Adrenal gland (tissue), 5 donors: ENCODE measurements around the gene SLC25A31.

Experiments
- CTCF ChIP-seq, 6 experiments: fragments of 450-650 bp in 4 of 6; fragments of 200-600 bp in 2 of 6; sonication (generic) in 1 of 6; IDR thresholded peaks; 1 replicate in 5 of 6; 2 replicates in 1 of 6; pipeline versions ENCODE4 v1.5.1 to v1.8.0; 2016 to 2021; ENCODE audit warnings: antibody characterized with exemption in 6 of 6, mild to moderate bottlenecking in 2 of 6, moderate library complexity in 1 of 6
- POLR2A ChIP-seq, 2 donors: fragments of 450-650 bp; IDR thresholded peaks; one replicate each; pipeline ENCODE4 v1.6.1; 2017; ENCODE audit warnings: antibody characterized with exemption in 2 of 2, mild to moderate bottlenecking in 2 of 2, moderate library complexity in 1 of 2
- donor health status: DM: no; HTN: no; CAD: no.

GRCh38 chr4:127778102-127778501, 47.9 kb downstream of the SLC25A31 start:
- TF ChIP-seq CTCF (IDR thresholded peaks at IDR 0.05) (no peak), POLR2A (IDR thresholded peaks at IDR 0.05) (no peak)
